SU-DHL-6 (cell line): ENCODE results near the gene COMMD7.

Experiments used
- H2AFZ ChIP-seq: fragments of 200-600 bp; sonication (generic); 2 replicates; pipeline ENCODE4 v1.6.1; 2014; ENCODE audit warnings: low read depth, mild to moderate bottlenecking, moderate library complexity, mixed read lengths, antibody characterized with exemption, low read length; ENCODE audit not compliant: severe bottlenecking
- H3F3A ChIP-seq: fragments of 200-600 bp; shearing (Covaris generic); 2 replicates; pipeline ENCODE4 v1.6.0; 2016; ENCODE audit warnings: antibody characterized with exemption, mild to moderate bottlenecking; ENCODE audit not compliant: insufficient read depth
- H3K27ac ChIP-seq: fragments of 200-600 bp; sonication (generic); 2 replicates; pipeline ENCODE4 v1.5.1; 2016; ENCODE audit warnings: low read depth, mild to moderate bottlenecking, low read length, moderate library complexity, mixed read lengths
- H3K27me3 ChIP-seq: fragments of 200-600 bp; sonication (generic), shearing (Covaris generic); 2 replicates; pipeline ENCODE4 v1.6.0; 2014; ENCODE audit warnings: mild to moderate bottlenecking, low read length
- H3K36me3 ChIP-seq: fragments of 200-600 bp; sonication (generic); 2 replicates; pipeline ENCODE4 v1.6.1; 2014; ENCODE audit warnings: mild to moderate bottlenecking, low read length, mixed read lengths
- H3K4me2 ChIP-seq: fragments of 300-600, 200-600 bp; shearing (Covaris generic), sonication (generic); 2 replicates; pipeline ENCODE4 v1.6.0; 2014; ENCODE audit warnings: low read length, low read depth, mild to moderate bottlenecking; ENCODE audit not compliant: poor library complexity, severe bottlenecking
- H3K4me3 ChIP-seq: fragments of 200-600 bp; sonication (generic); 2 replicates; pipeline ENCODE4 v1.5.1; 2014; ENCODE audit warnings: antibody characterized with exemption, low read length, mild to moderate bottlenecking, mixed read lengths; ENCODE audit not compliant: insufficient read depth, poor library complexity, severe bottlenecking
- H3K79me2 ChIP-seq: fragments of 200-600 bp; sonication (generic); 2 replicates; pipeline ENCODE4 v1.6.1; 2014; ENCODE audit warnings: mild to moderate bottlenecking, low read length, moderate library complexity; ENCODE audit not compliant: insufficient read depth
- H3K9ac ChIP-seq: fragments of 200-600 bp; sonication (generic); 2 replicates; pipeline ENCODE4 v1.7.0; 2014; ENCODE audit warnings: mild to moderate bottlenecking, low read length
- H3K9me2 ChIP-seq: fragments of 200-600 bp; sonication (generic); replicated peaks from 2 replicates; pipeline ENCODE4 v1.6.1; 2014; ENCODE audit warnings: low read length; ENCODE audit not compliant: insufficient read depth
- H3K9me3 ChIP-seq: fragments of 200-600 bp; sonication (generic); 2 replicates; pipeline ENCODE4 v1.6.1; 2014; ENCODE audit warnings: low read length, mixed read lengths; ENCODE audit not compliant: insufficient read depth
- H4K20me1 ChIP-seq: fragments of 200-600 bp; sonication (generic); 2 replicates; pipeline ENCODE4 v1.6.1; 2014; ENCODE audit warnings: low read depth, mild to moderate bottlenecking, antibody characterized with exemption, low read length, moderate library complexity, mixed read lengths
- CTCF ChIP-seq: fragments of 200-600 bp; sonication (generic); IDR thresholded peaks from one replicate; pipeline ENCODE4 v1.5.1; 2017; ENCODE audit warnings: antibody characterized with exemption, mild to moderate bottlenecking, low read length, moderate library complexity; ENCODE audit not compliant: insufficient read depth, poor library complexity, severe bottlenecking
- EZH2phosphoT487 ChIP-seq: fragments of 200-600 bp; sonication (generic), shearing (Covaris generic); conservative IDR thresholded peaks from 2 replicates; pipeline ENCODE4 v1.6.1; 2018; ENCODE audit warnings: mild to moderate bottlenecking, antibody characterized with exemption, low read length, moderate library complexity, mixed read lengths

COMMD7 gene

GRCh38 chr20:32784369-32785080 is 41.3 kb upstream of the COMMD7 start:
- Histone ChIP-seq H3K4me2 (no peak overlapping the region), H3K27ac (no peak overlapping the region), H3K9me2 (no peaks in the 10 kb centered on the region), H3K36me3 (no peaks in the 10 kb centered on the region), H4K20me1 (no peaks in the 10 kb centered on the region), H3K79me2 (no peaks in the 10 kb centered on the region), H3K9ac (no peak overlapping the region), H3K9me3 (no peaks in the 10 kb centered on the region), H3K27me3 (no peaks in the 10 kb centered on the region), H3K4me3 (no peak overlapping the region), H2AFZ (no peak overlapping the region), H3F3A (no peaks in the 10 kb centered on the region)
- TF ChIP-seq CTCF: no peak
- no peak for TF ChIP-seq EZH2phosphoT487

DNA sequence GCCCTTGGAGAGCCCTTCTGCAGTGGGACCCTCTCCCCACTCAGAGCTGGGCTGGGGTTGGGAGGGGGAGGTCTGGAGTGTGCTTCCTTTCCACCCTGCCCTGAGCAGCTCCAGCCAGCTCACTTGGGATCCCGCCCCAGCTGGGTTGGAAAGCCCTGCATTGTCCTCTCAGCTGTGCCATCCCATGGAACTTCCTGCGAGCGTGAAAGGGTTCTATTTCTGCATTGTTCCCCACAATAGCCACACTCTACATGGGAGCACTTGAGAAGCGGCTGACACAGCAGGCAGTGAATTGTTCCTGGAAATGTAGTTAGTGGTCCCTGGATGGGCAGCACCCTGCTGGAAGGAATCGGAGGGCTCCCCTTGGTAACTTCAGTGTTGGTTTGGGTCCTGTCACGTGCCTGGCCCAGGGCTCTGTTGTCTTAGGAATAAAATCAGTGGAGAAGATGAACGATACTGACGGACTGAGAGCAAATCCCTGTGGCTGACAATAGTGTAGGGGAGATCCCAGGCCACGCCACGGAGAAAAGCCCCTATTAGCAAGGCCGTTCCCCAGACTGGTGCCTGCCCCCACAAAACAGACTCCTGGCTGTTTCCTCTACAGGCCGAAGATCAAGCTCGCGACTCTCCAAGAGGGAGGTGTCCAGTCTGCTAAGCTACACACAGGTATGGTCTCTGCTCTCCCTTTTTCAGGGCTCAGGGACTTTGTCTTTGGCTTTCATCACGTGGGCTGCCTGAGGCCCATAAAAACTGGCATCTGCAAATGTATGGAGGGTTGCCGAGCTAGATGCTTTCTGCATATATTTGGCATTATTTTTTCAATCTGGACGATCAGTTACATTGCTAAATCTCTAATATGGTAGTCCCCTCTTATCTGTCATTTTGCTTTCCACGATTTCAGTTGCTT is 37.7 kb upstream of the COMMD7 start:
- Histone ChIP-seq H3K79me2 (no peaks in the 10 kb centered on the region), H3K4me2 (no peak overlapping the region), H3K4me3 (no peak overlapping the region), H3F3A (no peaks in the 10 kb centered on the region), H3K27me3 (no peaks in the 10 kb centered on the region), H4K20me1 (no peaks in the 10 kb centered on the region), H3K9ac (no peak overlapping the region), H3K27ac (no peak overlapping the region), H3K36me3 (no peaks in the 10 kb centered on the region), H3K9me3 (no peaks in the 10 kb centered on the region), H3K9me2 (no peaks in the 10 kb centered on the region), H2AFZ (no peak overlapping the region)
- TF ChIP-seq CTCF (no peak), EZH2phosphoT487 (no peak)

DNA sequence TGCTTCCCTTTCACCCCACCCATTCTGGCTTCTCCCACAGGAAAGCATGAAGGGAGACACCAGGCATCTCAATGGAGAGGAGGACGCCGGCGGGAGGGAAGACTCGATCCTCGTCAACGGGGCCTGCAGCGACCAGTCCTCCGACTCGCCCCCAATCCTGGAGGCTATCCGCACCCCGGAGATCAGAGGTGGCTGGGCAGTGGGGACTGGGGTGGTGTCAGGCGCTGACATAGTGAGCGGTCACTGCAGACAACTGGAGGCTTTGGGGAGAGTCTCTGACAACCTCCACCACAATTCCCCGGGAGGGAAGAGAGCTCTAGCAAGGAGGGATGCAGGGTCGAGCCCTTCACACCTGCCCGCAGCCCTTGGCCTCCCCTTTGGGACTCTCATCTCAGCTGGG is 37.0 kb upstream of the COMMD7 start:
- Histone ChIP-seq H4K20me1 (no peaks in the 10 kb centered on the region), H3K27ac (no peak overlapping the region), H3K27me3 (no peaks in the 10 kb centered on the region), H3F3A (no peaks in the 10 kb centered on the region), H3K36me3 (no peaks in the 10 kb centered on the region), H3K9ac (no peak overlapping the region), H3K79me2 (no peaks in the 10 kb centered on the region), H3K4me2 (no peak overlapping the region), H3K4me3 (no peak overlapping the region), H3K9me3 (no peaks in the 10 kb centered on the region), H3K9me2 (no peaks in the 10 kb centered on the region), H2AFZ (no peak overlapping the region)
- TF ChIP-seq CTCF: no peak
- no peak for TF ChIP-seq EZH2phosphoT487
